Esophagus muscularis mucosa (tissue), 4 donors: Measurements from ENCODE around the gene C1orf21. TPM values are rescaled to one million over a fixed set of nuclear protein-coding genes. Genes with fewer than 3 reads are reported as not detected.
A peak's percentile ranks its signal among the peaks of the same experiment; 100 is the strongest.

Source experiments
- DNase-seq: peaks from one replicate; pipeline ENCODE4 v3.0.0-alpha.2; 2017; ENCODE audit errors: extremely low spot score
- H3K27ac ChIP-seq, 4 donors: fragments of 200-600 bp; sonication (generic); replicated peaks in 1 of 4; 1 replicate in 3 of 4; 2 replicates in 1 of 4; pipeline ENCODE4 v1.5.1; 2016 to 2019; ENCODE audit warnings: mild to moderate bottlenecking in 1 of 4
- H3K27me3 ChIP-seq, 4 donors: fragments of 200-600 bp; sonication (generic); one replicate each; pipeline versions ENCODE4 v1.5.1 to v1.6.0; 2016 to 2019
- H3K36me3 ChIP-seq, 4 donors: fragments of 200-600 bp; sonication (generic); one replicate each; pipeline ENCODE4 v1.5.1; 2016 to 2019
- H3K4me1 ChIP-seq, 4 donors: fragments of 200-600 bp; sonication (generic); one replicate each; pipeline ENCODE4 v1.5.1; 2016 to 2019
- H3K4me3 ChIP-seq, 4 donors: fragments of 200-600 bp; sonication (generic); 1 replicate in 2 of 4; 2 replicates in 2 of 4; pipeline ENCODE4 v1.5.1; 2016 to 2019; ENCODE audit warnings: mild to moderate bottlenecking in 4 of 4, moderate library complexity in 1 of 4
- H3K9me3 ChIP-seq, 4 donors: fragments of 200-600 bp; sonication (generic); 1 replicate in 3 of 4; 2 replicates in 1 of 4; pipeline ENCODE4 v1.5.1; 2016 to 2019
- CTCF ChIP-seq, 3 experiments: fragments of 200-600 bp in 2 of 3; fragments of 450-650 bp in 1 of 3; sonication (generic) in 2 of 3; IDR thresholded peaks; one replicate each; pipeline ENCODE4 v1.5.1; 2017 to 2019; ENCODE audit warnings: antibody characterized with exemption in 3 of 3, mild to moderate bottlenecking in 2 of 3, moderate library complexity in 1 of 3
- EP300 ChIP-seq: sonication (generic); formaldehyde crosslinking; IDR thresholded peaks from one replicate; pipeline ENCODE4 v1.6.1; 2017; ENCODE audit warnings: antibody characterized with exemption
- POLR2A ChIP-seq: fragments of 450-650 bp; IDR thresholded peaks from one replicate; pipeline ENCODE4 v1.6.1; 2017; ENCODE audit warnings: antibody characterized with exemption, moderate library complexity, mild to moderate bottlenecking, low read depth
- POLR2AphosphoS5 ChIP-seq, 2 donors: sonication (generic); formaldehyde crosslinking; IDR thresholded peaks; one replicate each; pipeline ENCODE4 v1.6.1; 2017; ENCODE audit warnings: antibody characterized with exemption in 2 of 2
- WGBS: methylation state at CpG from one replicate; pipeline ENCODE4 v1.1.5; 2018; 5-methylcytosine and 5-hydroxymethylcytosine counted together
- intact Hi-C: fragments of 100-400 bp; cut with DNase I; formaldehyde crosslinking; loops from one replicate; pipeline ENCODE4 v1.15.1; 2023
- total RNA-seq, 4 donors: library from RNA; depleted of rRNA; stranded (reverse); fragments of >200 nt; gene quantifications; one replicate each; pipeline versions ENCODE4 v1.1.0 to v1.2.1, GENCODE V29; 2016

C1orf21 gene
- total RNA-seq, 4 donors from 2014 or later, result 39.5 to 91.7 (median 58.8) TPM

DNA sequence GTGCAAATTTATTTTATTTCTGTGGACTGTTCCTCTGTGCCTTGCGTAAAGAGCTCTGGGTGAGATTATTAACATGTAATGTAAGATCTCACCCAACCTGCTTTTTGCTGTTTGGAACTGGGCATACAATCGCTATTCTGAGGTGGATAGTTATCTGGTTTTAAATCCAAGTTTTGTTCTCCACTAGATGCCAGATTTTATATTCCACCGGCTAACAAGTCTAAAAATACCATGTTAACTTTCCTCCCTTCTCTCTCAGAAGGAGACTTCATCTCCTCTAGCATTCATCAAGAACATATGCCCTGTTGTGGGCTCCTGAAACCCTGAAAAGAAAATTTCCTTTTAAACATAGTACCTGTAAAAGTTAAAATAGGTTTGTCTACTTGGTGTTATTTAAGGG is 56.4 kb downstream of the C1orf21 start:
- intact Hi-C loops, result no loop called here
- Histone ChIP-seq H3K4me3 (no peak overlapping the region), H3K27ac (peak overlapping the region in 1 of 4 donors; percentile 13), H3K27me3 (no peaks in the 10 kb centered on the region), H3K9me3 (no peaks in the 10 kb centered on the region), H3K36me3 (no peaks in the 10 kb centered on the region), H3K4me1 (peaks cover 31 to 56% (median 49%) of the 10 kb centered on the region in 4 donors)
- TF ChIP-seq POLR2A (no peak), CTCF (IDR thresholded peaks at IDR 0.05) (no peak), EP300 (no peak), POLR2AphosphoS5 (IDR thresholded peaks at IDR 0.05) (no peak)
- DNase-seq, result no peak
- WGBS, result 67% methylated on average over 3 of the region's 3 CpGs

DNA sequence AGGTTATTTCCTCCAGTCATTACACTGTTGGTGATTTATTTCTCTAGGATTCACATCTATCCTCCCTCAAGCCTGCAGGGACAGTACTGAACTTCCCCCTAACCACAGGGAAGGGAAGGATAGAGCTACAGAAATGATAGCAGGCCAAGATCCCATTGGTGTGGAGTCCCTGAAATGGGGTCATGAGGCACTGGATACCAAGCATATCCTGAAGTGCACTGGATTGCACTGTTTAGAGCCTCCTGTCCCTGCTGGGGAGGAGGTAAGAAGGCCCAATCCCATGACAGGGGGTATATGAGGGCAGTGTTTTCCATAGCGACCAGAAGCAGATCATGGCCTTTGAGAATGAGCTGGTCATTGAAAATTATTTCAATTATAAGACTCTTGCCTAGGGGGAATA is 56.8 kb downstream of the C1orf21 start:
- 92% methylated on average over 1 of the region's 1 CpG for WGBS
- H3K4me3 ChIP-seq, result no peak overlapping the region
- peak overlapping the region in 1 of 4 donors; percentile 13 for H3K27ac ChIP-seq
- no peaks in the 10 kb centered on the region for H3K27me3 ChIP-seq
- DNase-seq, result no peak
- no peaks in the 10 kb centered on the region for H3K9me3 ChIP-seq
- intact Hi-C loops, result no loop called here
- H3K36me3 ChIP-seq, result no peaks in the 10 kb centered on the region
- TF ChIP-seq POLR2AphosphoS5 (IDR thresholded peaks at IDR 0.05) (no peak), EP300 (no peak), CTCF (IDR thresholded peaks at IDR 0.05) (no peak), POLR2A (no peak)
- H3K4me1 ChIP-seq, result peaks cover 31 to 55% (median 45%) of the 10 kb centered on the region in 4 donors

- no peak for TF ChIP-seq CTCF (IDR thresholded peaks at IDR 0.05)
- no peak for TF ChIP-seq POLR2A
- no peak for TF ChIP-seq EP300
- TF ChIP-seq POLR2AphosphoS5 (IDR thresholded peaks at IDR 0.05), result no peak
- H3K4me1 ChIP-seq, result peaks cover 31 to 47% (median 41%) of the 10 kb centered on the region in 4 donors
- intact Hi-C loops, result no loop called here
Observed at GRCh38 chr1:184445997-184446396, 59.2 kb downstream of the C1orf21 start.

DNA sequence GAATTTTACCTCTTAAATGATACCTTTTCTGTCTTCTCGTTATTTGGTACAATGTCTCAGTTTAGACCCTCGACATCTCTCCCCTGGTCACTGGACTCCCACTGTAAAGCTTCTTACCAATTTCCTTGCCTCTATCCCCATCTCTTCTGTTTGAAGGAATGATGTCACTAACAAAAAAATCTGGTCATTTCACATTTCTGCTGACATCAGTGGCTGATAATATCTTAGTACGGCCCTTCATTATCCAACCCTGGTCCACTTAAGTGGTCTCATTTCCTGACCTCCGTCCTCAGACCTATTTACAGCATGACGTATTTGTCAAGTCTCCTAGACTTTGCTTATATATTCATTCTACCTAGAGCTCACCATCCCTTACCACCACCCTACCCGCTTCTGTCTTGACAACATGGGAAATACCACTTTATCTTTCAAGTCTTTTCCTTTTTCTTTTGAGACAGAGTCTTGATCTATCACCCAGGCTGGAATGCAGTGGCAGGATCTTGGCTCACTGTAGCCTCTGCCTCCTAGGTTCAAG is 60.9 kb downstream of the C1orf21 start:
- Histone ChIP-seq H3K36me3 (no peaks in the 10 kb centered on the region), H3K9me3 (no peaks in the 10 kb centered on the region), H3K4me3 (no peak overlapping the region), H3K27ac (no peak overlapping the region), H3K27me3 (no peaks in the 10 kb centered on the region), H3K4me1 (peaks cover 21 to 44% (median 39%) of the 10 kb centered on the region in 4 donors)
- intact Hi-C loops, result no loop called here
- no peak for DNase-seq
- WGBS, result 95% methylated on average over 6 of the region's 6 CpGs
- no peak for TF ChIP-seq POLR2AphosphoS5 (IDR thresholded peaks at IDR 0.05)
- no peak for TF ChIP-seq EP300
- TF ChIP-seq CTCF (IDR thresholded peaks at IDR 0.05), result no peak
- no peak for TF ChIP-seq POLR2A

More at GRCh38 chr1:184445997-184446396, 59.2 kb downstream of the C1orf21 start:
- H3K27me3 ChIP-seq, result no peaks in the 10 kb centered on the region
- no peaks in the 10 kb centered on the region for H3K9me3 ChIP-seq
- DNase-seq, result no peak
- H3K4me3 ChIP-seq, result no peak overlapping the region
- no peaks in the 10 kb centered on the region for H3K36me3 ChIP-seq
- no peak overlapping the region for H3K27ac ChIP-seq
- WGBS, result 92% methylated on average over 4 of the region's 4 CpGs

- WGBS, result 100% methylated on average over 4 of the region's 4 CpGs
- Histone ChIP-seq H3K9me3 (no peaks in the 10 kb centered on the region), H3K27me3 (no peaks in the 10 kb centered on the region), H3K27ac (no peak overlapping the region), H3K36me3 (no peaks in the 10 kb centered on the region), H3K4me1 (peaks cover 20 to 45% (median 40%) of the 10 kb centered on the region in 4 donors), H3K4me3 (no peak overlapping the region)
- TF ChIP-seq CTCF (IDR thresholded peaks at IDR 0.05) (no peak), EP300 (no peak)
- DNase-seq, result no peak
- intact Hi-C loops, result no loop called here
Observed at GRCh38 chr1:184449916-184450315, 63.1 kb downstream of the C1orf21 start.
